ENCODE results near the gene FOSL2. TPM values are rescaled to one million over a fixed set of nuclear protein-coding genes. Genes with fewer than 3 reads are reported as not detected.

Gene FOSL2
- total RNA-seq, 1 donor from 2014 or later = 38.4 TPM

GRCh38 chr2:28387082-28387960 is 5.3 kb upstream of the FOSL2 start:
- peaks cover 25% of the 10 kb centered on the region for H3K4me1 Mint-ChIP-seq (ENCODE audit: low read depth)
- H3K36me3 Mint-ChIP-seq (ENCODE audit: insufficient read depth) = no peaks in the 10 kb centered on the region
- H3K27me3 Mint-ChIP-seq = peaks cover 24% of the 10 kb centered on the region
- no peak for DNase-seq (ENCODE audit: low spot score, unreplicated experiment)
- peak overlapping the region; percentile 63 for H3K27ac Mint-ChIP-seq
- H3K9me3 Mint-ChIP-seq (ENCODE audit: low read depth) = no peaks in the 10 kb centered on the region
- no peak for TF ChIP-seq CTCF (IDR thresholded peaks at IDR 0.05; ENCODE audit: unreplicated experiment)
- no peak overlapping the region for H3K4me3 Mint-ChIP-seq (ENCODE audit: low read depth)

- Mint-ChIP-seq H3K4me1 (ENCODE audit: low read depth) (peaks cover 15% of the 10 kb centered on the region), H3K27ac (peak overlapping the region; percentile 93), H3K9me3 (ENCODE audit: low read depth) (no peaks in the 10 kb centered on the region), H3K27me3 (peaks cover 24% of the 10 kb centered on the region), H3K36me3 (ENCODE audit: insufficient read depth) (no peaks in the 10 kb centered on the region), H3K4me3 (ENCODE audit: low read depth) (peak overlapping the region; percentile 83)
- DNase-seq (ENCODE audit: low spot score, unreplicated experiment) = no peak
- no peak for TF ChIP-seq CTCF (IDR thresholded peaks at IDR 0.05; ENCODE audit: unreplicated experiment)
These were observed 3.0 kb upstream of the FOSL2 start for GRCh38 chr2:28389399-28390240.

GRCh38 chr2:28390241-28390745 is 2.4 kb upstream of the FOSL2 start:
- no peak for TF ChIP-seq CTCF (IDR thresholded peaks at IDR 0.05; ENCODE audit: unreplicated experiment)
- peaks cover 15% of the 10 kb centered on the region for H3K4me1 Mint-ChIP-seq (ENCODE audit: low read depth)
- DNase-seq (ENCODE audit: low spot score, unreplicated experiment) = peak; percentile 54
- no peaks in the 10 kb centered on the region for H3K9me3 Mint-ChIP-seq (ENCODE audit: low read depth)
- H3K4me3 Mint-ChIP-seq (ENCODE audit: low read depth) = peak overlapping the region; percentile 83
- H3K27me3 Mint-ChIP-seq = peaks cover 24% of the 10 kb centered on the region
- peak overlapping the region; percentile 93 for H3K27ac Mint-ChIP-seq
- H3K36me3 Mint-ChIP-seq (ENCODE audit: insufficient read depth) = no peaks in the 10 kb centered on the region

GRCh38 chr2:28390746-28391563 is 1.7 kb upstream of the FOSL2 start:
- Mint-ChIP-seq H3K4me1 (ENCODE audit: low read depth) (peaks cover 15% of the 10 kb centered on the region), H3K9me3 (ENCODE audit: low read depth) (no peaks in the 10 kb centered on the region), H3K4me3 (ENCODE audit: low read depth) (peak overlapping the region; percentile 83), H3K36me3 (ENCODE audit: insufficient read depth) (no peaks in the 10 kb centered on the region), H3K27me3 (peaks cover 24% of the 10 kb centered on the region), H3K27ac (peak overlapping the region; percentile 91)
- DNase-seq (ENCODE audit: low spot score, unreplicated experiment) = peak; percentile 42
- TF ChIP-seq CTCF (IDR thresholded peaks at IDR 0.05; ENCODE audit: unreplicated experiment) = no peak

Measured in progenitor cell of endocrine pancreas (in vitro differentiated cells).